HPDE6-E6E7 (cell line): ENCODE results near the gene TCF25.

ENCODE experiments used
- DNase-seq: peaks from one replicate; pipeline ENCODE4 v3.0.0; 2011; ENCODE audit warnings: missing footprints; ENCODE audit errors: extremely low spot score

Gene TCF25

DNA sequence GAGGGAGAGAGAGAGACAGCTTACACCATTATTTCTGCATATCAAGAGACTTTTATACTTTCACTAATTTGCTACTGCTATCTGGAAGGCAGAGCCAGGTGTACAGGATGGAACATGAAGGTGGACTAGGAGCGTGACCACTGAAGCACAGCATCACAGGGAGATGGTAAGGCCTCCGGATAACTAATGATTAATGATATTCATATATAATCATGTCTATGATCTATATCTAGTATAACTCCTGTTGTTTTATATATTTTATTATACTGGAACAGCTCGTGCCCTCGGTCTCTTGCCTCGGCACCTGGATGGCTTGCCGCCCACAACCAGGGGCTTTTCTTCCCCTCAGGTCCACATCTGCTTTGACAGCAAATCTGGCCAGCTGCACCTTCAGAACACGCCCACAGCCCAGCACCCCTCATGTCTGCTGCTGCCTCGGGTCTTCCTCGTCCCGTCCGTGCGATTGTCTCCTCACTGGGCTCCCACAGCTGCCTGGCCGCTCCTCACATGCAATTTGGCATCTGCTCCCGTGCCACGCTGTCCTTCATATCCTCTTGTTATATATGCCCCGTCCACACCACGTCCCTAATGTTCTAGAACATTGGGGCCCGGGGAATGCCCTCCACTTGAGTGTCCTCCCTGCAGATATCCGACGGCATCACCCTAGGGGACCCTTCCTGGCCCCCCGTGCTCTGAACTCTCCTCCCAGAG lies 64.9 kb downstream of the TCF25 start:
- no peak for DNase-seq

DNA sequence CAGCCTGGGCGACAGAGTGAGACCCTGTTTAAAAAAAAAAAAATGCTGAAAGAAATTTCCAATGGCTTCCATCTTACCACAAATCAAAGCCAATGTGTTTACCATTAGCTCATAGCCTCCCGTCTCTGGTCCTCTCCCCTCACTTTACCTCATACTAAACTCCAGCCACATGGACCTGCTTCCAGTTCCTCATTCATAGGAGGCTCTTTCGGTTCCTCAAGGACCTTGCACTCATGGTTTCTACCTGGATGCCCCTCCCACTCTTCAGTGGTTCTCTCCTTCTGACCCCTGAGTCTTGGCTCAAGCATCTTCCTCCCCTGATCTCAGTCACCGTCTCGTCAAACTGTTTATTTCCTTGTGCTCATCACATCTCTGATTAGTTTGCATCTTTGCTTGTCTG lies 71.4 kb downstream of the TCF25 start:
- DNase-seq = no peak

DNA sequence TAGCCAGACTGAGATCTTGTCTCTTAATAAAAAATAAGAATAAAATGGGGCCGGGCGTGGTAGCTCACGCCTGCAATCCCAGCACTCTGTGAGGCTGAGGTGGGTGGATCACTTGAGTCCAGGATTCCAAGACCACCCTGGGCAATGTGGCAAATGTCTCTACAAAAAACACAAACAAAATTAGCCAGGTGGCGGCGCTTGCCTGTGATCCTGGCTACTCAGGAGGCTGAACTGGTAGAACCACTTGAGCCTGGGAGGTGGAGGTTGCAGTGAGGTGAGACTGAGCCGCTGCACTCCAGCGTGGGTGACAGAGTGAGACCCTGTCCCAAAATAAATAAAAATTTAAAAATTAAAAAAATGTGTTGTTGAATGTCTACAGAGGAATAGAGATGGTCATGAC lies 72.3 kb downstream of the TCF25 start:
- no peak for DNase-seq

DNA sequence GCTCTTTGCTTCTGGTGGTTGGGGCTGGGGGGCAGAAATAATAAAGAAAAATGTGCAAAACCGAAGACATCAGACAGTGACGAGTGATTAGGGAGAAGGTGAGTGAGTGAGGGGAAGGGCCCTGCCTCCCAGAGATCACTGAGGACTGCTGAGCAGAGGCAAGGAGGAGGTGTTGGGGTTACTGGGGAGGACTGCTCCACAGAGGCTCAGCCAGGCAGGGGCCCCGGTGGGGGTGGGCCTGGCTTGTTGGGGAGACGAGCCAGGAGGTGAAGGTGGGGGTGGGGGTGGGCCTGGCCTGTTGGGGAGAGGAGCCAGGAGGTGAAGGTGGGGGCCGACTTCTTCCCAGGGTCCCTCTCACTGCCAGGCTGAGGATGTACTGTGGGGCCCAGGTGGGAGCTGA lies 73.1 kb downstream of the TCF25 start:
- no peak for DNase-seq

DNA sequence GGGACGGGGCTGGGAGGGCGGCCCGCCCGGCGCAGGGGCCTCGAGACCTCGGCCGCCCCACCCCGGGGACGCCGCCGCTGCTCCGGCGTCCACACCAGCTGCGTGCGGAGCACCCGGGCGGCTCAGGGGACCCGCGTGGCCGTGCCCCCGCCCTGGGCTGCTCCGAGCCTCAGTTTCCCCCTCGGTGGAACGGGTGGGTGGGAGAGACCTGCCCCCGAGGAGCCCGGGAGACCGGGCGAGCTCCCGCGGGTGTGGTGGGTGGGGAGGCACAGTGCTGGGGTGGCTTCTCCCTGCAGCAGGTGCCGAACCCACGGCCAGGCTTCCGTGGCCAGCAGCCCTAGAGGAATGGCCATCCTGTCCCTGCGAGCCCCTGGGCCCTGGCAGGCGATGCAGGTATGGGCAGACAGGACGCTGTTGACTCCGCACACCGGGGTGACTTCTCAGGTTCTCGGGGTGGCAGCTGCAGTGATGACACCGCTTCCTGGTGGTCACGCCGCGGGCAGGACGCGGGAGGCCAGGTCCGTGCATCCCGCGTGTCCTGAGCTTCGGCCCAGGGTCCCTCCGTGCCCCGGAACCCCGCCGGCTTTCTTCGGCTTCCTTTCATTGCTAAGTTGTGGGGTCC lies 75.8 kb downstream of the TCF25 start:
- DNase-seq = no peak

DNA sequence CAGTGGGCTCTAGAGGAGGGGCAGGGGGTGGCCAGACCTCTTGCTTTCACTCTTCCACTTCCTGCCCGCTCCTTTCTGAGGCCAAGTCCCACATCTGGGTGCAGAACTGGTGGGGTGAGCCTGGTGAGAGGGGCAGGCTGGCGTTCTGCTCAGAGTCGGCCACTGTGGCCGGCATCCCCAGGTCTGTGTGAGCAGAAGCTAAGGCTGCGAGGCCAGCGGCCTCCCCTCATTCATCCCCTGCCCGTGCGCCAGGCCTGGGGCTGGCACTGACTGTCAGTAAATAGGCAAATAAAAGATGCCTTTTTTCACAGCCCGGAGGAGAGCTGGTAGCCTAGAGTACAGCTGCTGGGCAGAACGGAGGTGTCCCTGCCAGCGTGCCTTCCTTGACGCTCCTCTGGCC lies 76.4 kb downstream of the TCF25 start:
- DNase-seq = no peak

DNA sequence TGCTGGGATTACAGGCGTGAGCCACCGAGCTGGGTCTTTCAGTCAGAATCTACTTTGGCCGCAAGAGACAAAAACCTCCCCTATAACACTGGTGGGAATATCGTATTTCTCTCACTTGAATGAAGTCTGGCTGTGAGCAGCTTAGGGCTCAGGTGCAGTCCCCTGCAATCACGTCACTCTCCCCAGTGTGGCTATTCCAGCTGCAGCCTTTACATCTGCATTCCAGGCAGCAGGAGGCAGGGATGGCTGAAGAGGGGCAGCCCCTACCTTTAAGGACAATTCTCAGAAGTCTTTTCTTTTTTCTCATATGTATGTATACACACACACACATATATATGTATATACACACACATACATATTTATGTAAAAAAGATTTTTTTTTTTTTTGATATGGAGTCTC lies 78.1 kb downstream of the TCF25 start:
- DNase-seq = no peak

DNA sequence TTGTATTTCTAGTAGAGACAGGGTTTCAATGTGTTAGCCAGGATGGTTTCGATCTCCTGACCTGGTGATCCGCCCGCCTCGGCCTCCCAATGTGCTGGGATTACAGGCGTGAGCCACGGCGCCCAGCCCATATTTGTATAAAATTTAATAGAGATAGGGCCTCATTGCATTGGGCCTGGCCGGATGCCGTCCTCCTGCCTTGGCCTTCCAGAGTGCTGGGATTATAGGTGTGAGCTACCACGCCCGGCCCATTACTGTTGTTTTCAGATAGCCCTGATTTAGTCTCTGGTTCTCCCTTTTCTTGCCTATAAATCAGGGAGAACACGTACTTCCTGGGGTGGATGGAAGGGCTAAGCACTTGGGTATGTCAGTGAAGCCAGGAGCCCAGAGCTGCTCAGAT lies 78.7 kb downstream of the TCF25 start:
- DNase-seq = no peak

DNA sequence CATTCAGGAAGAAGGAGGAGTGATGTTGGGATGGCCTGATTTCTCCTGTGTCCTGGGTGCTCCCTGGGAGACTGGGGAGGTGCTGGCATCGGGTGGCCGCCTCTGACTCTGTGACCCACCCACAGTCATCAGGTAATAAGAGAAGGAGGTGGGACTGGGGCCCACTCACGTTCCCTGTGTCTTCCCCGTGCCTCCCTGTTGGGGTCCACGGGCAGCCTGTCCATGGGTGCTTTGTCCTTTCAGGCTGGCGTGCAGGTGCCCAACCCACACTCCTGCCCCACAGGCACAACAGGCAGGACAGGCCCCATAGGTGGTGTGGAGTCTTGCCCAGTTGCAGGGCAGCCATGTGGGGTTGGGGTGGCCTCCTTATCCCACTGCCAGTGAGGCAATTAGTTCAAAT lies 79.2 kb downstream of the TCF25 start:
- no peak for DNase-seq

DNA sequence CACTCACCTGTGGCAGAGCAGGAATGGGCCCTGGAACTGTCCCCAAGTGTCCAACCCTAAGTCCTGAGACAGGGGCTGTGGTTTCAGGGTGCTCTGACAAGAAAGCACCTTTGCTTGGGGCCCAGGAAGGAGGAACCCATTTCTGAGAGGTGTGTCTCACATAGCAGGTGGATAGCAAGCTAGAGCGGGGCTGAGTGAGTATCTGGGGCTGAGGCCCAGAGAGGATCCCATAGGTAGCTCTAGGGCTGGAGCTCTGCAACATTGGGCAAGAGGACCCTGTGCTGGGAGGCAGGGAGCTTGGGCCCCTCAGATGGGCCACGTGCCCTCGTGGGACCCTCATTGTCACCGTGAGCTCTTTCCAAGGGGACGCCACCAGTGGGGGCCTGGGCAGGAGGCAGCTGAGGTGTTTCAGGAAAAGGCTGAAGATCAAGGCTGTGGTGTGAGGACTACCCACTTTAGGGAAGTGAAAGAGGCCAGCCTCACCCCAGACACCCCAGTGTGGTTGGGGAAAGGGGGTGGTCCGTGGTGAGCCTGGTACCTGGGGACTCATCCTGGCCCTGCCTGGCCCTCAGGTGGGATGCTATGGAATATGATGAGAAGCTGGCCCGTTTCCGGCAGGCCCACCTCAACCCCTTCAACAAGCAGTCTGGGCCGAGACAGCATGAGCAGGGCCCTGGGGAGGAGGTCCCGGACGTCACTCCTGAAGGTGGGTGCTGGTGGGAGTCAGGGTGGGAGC lies 80.4 kb downstream of the TCF25 start:
- no peak for DNase-seq

DNA sequence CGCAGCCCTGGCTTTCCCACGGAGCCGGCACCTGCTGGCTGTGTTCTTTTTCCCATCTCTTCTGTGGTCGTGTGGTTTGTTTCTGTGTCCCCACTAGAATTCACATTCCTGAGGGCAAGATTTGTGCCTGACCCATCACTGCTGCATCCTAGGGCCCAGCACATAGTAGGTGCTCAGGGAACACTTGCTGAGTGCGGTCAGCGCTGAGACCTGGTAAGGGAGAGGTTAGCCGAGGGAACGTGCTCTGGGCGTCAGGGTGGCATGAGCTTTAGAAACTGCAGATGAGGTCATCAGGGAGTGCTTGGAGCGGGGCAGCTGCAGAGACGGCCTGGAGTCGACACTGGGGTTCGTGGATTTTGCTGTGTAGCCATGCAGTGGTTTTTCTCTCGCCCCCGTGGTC lies 81.1 kb downstream of the TCF25 start:
- DNase-seq = no peak

DNA sequence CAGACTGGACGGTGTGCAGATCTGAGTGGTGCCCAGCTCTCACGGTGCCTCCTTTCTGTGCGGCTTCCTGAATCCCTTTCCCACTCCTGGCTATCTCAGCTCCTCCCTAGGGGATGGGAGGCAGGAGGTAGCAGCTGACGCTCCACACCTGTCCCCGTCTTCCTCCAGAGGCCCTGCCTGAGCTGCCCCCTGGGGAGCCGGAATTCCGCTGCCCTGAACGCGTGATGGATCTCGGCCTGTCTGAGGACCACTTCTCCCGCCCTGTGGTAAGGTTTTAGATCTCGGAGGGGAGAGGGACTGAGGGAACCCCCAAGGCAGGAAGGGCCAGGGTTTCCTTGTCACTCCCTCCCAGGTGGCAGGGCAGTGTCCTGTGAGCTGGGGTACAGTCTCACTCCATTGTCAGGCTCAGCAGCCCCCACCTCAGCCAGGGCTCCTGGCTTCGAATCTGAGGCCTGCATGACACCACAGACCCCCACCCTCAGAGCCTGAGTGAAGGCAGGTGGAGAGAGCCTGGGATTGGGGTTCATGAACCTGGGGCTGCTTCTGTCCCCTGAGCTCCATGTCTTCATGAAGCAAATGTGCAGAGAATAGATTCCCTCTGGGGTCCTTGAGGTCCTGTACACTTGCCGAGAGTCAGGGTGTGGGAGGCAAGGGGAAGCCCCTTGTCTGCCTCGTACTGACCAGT lies 81.8 kb downstream of the TCF25 start:
- no peak for DNase-seq

DNA sequence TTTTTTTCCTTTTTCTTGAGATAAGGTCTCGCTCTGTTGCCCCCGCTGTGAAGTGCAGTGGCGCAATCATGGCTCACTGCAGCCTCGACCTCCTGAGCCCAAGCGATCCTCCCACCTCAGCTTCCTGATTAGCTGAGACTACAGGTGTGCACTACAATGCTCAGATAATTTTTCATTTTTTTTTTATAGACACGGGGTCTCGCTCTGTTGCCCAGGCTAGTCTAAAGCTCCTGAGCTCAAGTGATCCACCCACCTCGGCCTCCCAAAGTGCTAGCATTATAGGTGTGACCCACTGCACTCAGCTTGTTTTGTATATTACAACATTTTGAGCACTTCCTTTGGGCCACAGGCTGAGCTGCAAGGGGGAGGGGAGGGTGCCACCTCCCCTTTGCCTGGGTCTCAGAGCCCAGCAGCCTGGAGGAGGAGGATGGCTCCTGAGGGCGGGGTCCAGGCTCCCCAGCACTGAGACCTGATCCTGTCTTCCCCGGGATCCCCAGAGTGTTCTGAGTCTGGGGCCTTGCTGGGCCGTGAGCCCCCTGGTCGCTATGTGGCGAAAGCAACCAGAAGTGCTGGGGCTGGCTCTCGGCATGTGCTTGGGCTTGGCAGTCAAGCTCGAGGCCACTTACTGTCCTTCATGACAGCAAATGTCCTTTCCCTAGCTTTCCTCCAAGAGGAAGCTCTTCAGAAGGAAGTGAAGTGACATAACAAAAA lies 83.3 kb downstream of the TCF25 start:
- DNase-seq = no peak

DNA sequence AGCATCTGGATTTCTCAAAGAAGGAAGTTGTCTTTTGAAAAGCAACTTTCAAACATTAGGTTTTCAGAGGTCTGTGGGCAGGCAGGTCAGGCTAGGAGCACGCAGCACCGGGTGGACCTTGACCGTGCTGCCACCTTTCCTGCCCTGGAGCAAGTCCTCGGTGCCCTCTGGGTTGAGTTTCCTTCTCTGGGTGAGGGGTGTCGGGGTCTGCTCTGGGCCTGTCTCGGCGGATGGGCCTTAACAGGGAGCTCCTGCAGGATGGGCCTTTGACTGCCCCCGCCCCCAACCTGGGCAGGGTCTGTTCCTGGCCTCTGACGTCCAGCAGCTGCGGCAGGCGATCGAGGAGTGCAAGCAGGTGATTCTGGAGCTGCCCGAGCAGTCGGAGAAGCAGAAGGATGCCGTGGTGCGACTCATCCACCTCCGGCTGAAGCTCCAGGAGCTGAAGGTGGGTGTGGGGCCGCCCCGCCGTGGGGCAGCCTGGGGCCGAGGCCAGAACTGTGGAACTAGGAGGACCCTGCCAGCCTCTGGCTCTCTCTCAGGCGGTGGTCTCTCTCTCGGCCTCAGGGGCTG lies 83.9 kb downstream of the TCF25 start:
- DNase-seq = no peak

DNA sequence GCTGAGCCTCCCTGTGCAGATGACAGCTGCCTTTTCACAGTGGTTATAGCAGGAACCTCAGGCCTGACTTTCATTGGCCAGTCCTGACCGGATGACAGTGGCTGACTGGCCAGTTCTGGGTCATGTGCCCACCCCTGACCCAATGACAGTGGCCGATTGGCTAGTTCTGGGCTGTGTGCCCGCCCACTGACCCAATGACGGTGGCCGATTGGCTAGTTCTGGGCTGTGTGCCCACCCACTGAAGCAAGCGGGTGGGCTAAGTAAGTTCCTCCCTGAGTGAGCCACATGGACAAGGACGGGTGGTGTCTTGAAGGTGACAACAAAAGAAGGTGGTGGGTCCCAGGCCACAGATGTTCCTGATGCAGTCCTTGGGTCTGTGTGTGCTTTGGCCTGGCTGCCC lies 84.7 kb downstream of the TCF25 start:
- no peak for DNase-seq

DNA sequence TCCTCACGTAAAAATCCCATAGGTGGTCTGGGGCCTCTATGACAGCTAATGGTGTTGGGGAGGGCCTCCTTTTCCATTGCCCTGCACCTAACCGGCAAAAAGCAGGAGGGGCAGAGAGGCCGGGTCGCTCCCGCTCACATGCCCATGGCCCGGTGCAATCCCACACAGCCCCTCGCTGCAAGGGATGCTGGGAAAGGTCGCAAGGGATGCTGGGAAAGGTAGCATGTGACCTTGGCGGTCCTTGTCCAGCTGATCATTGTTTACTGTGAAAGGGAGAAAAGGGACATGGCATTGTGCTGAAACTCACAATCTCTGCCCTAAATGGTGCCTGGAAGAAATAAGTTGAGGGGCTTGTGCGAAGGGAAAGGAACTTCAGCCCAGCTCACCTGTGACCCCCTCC lies 85.2 kb downstream of the TCF25 start:
- DNase-seq = no peak

DNA sequence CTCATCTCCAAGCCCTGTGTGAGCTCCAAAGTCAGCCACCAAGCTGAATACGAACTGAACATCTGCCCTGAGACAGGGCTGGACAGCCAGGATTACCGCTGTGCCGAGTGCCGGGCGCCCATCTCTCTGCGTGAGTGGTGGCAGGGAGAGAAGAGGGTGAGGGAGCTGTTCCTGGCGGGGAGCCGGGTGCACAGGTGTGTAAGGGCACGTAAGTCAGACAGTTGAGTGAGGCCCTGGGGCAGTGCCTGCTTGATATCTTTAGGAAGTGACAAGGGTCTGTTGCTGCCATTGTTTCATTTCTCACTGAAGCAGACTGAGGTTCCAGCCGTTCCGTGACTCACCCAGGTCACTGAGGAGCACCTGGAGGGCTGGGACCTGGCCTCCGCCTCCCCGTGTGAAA lies 87.6 kb downstream of the TCF25 start:
- DNase-seq = no peak
